Head of caudate nucleus (tissue), 42 donors: Measurements from ENCODE around the gene CYP4Z1.
"Not testable (repeated sequence)": the region's sequence is repeated elsewhere in the genome, so short reads cannot be mapped to it uniquely, and the experiment has no call there.

Source experiments
- DNase-seq, 42 donors: peaks; one replicate each; pipeline versions ENCODE4 v3.0.0 to v3.0.0-alpha.2; 2020 to 2021; ENCODE audit warnings: mixed read lengths in 7 of 42
- intact Hi-C: fragments of 100-400 bp; cut with DNase I; formaldehyde crosslinking; loops from one replicate; pipeline ENCODE4 v1.15.0; 2022

CYP4Z1 gene

DNA sequence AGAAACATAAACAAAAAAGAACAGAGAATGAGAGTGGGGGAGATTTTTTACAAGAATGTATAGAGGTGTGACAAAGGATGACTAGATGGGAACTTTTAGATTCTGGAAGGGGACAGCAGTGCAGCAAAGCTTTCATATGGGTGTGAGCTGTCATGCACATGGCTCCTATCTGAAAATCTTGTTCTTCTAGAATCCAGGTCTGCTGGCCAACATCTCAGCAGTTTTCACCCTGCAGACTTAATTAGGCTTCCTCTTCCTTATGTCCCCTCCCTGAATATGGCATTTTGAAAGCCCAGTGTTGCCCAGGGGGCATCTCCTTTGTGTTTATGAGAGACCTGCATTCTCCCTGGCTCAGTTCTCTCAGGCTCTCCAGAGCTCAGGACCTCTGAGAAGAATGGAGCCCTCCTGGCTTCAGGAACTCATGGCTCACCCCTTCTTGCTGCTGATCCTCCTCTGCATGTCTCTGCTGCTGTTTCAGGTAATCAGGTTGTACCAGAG is at the start of gene CYP4Z1:
CYP4Z1 (plus strand) TSS at position 135 of the 498 bp plus-strand sequence; CDS start at position 395, 260 bp downstream.
- no peak for DNase-seq
- intact Hi-C loops, result no loop called here

GRCh38 chr1:47021070-47021469 is 46.0 kb upstream of the CYP4Z1 start:
- no peak for DNase-seq
- intact Hi-C loops, result no loop called here

DNA sequence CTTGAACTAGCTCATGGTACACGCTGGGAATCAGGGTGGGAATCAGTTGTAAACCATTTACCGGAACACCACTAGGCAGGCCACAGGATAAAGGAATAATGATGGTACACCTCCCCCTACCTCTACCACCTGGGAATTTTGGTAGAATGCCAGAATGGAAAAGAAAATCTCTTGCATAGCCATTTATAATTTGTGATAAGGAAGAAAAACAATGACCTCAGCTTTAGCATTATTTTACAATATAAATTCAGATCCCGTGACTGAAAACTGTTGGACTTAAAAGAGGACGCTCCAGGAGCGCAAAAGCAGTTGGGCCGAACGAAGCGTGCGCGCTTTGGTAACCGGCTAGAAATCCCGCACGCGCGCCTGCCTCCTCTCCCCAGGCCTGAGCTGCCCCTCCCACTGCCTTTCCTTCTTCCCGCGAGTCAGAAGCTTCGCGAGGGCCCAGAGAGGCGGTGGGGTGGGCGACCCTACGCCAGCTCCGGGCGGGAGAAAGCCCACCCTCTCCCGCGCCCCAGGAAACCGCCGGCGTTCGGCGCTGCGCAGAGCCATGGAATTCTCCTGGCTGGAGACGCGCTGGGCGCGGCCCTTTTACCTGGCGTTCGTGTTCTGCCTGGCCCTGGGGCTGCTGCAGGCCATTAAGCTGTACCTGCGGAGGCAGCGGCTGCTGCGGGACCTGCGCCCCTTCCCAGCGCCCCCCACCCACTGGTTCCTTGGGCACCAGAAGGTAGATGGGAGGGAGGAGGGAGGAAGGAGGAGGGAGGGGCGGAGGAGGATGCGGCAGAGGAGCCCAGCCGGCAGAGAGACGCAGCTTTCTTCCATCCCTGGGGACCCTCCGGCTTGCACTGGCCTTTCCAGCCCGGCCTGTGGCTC is 43.5 kb upstream of the CYP4Z1 start, which contains the start of gene CYP4X1:
CYP4X1 (plus strand) TSS at position 402 of the 873 bp plus-strand sequence; CDS start at position 551, 149 bp downstream.
- peak in 40 of 42 donors; percentile 7 to 71 (median 42) for DNase-seq
- intact Hi-C loops, result no loop called here

- intact Hi-C loops, result no loop called here
- DNase-seq, result peak in 7 of 42 donors; percentile 5 to 43 (median 11)
Measured at GRCh38 chr1:47024141-47024801, 42.8 kb upstream of the CYP4Z1 start.

- DNase-seq, result no peak
- intact Hi-C loops, result no loop called here
Measured at GRCh38 chr1:47030170-47030805, 36.7 kb upstream of the CYP4Z1 start.

DNA sequence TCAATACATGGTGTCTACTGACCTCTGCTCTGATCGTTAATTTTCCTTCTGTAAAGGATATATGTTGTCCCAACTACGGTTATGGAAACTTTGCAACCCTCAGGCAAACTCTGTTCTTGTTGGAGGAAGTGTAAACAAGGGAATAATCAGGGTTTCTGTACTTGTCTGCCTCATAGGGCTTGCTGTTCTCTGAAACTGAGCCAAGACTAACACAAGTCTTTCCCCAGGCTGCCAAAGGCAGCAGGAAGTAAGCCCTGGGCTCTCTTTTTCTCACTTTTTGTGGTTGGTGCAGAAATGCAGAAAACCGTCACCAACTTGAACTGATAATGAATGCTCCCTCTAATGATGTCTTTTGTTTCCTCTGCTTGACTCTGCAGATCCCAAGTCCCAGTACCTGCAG is 36.0 kb upstream of the CYP4Z1 start:
- DNase-seq, result no peak
- intact Hi-C loops, result no loop called here

DNA sequence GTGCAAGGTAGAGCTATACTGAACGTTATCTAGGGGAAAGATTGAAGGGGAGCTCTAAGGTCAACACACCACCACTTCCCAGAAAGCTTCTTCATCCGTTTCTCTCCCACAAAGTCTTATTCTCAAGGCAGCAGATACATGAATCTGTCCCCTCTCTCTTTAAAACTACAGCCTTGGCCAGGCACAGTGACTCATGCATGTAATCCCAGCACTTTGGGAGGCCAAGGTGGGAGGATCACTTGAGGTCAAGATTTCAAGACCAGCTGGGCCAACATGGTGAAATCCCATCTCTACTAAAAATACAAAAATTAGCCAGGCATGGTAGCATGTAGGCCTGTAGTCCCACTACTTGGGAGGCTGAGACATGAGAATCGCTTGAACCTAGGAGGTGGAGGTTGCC is 35.4 kb upstream of the CYP4Z1 start:
- intact Hi-C loops, result no loop called here

DNA sequence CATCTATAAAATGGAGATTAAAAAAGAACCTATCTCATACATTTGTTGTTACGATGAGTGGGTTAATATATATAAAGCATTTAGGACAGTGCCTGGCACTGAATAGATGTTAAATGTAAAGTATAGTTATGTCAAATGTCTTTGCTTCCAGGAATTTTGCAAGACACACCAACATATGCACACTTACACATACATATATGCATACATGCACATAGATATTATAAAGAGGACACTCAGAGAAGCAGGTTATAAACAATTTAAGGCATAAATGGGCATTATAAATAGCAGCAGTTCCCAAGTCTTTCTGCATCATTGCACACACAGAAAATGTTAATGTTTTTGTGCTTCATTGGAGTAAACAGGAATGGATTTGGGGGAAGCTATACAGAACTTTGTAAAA is 30.3 kb upstream of the CYP4Z1 start:
- no peak for DNase-seq
- intact Hi-C loops, result no loop called here

More for the DNA sequence above, 35.4 kb upstream of the CYP4Z1 start:
- DNase-seq, result no peak

DNA sequence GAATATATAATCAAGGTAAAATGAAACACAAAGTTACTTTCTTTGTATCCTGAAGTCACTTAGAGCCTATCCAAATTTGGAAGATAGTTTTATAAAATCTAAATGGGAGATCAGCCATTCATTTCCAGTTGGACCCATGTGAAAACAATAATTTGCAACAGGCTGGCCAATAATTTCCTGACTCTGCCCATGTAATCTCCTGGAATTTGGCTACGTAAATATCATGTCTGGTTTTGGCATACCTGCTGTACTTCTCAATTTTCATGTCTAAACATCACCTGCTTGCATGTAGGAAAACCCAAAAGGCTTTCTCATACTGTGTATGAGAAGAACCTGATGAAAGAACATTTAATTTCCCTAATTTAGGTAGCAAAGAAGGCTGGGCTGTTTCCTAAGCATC is 7.7 kb upstream of the CYP4Z1 start:
- DNase-seq, result no peak
- intact Hi-C loops, result no loop called here

- intact Hi-C loops, DNase-seq: not testable (repeated sequence)
Measured at GRCh38 chr1:47069080-47069479, 2.0 kb downstream of the CYP4Z1 start.

DNA sequence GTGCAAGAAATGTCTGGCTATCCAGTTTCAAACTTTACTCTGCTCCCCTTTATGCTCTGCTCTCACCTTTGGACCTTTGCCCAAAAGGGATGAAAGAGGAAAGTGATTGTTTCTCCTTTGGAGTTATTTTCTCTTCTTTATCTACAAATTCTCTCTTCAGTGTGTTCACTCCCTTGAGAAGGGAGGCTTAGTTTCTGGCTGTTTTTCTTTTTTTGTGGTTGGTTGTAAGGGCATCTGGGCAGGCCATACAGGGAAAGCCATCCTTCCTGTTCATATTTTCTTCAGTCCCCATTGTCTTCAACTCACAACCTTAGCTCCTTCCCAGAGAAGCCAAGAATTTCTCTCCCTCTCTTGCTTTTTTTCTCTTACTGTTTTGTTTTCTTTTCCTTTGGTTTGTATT is 2.5 kb downstream of the CYP4Z1 start:
- intact Hi-C loops, DNase-seq: not testable (repeated sequence)

- peak in 26 of 42 donors; percentile 6 to 70 (median 26) for DNase-seq
- intact Hi-C loops, result not testable (repeated sequence)
Measured at GRCh38 chr1:47089356-47089755, 22.3 kb downstream of the CYP4Z1 start.

GRCh38 chr1:47091476-47091875 is 24.4 kb downstream of the CYP4Z1 start:
- DNase-seq, intact Hi-C loops: not testable (repeated sequence)

DNA sequence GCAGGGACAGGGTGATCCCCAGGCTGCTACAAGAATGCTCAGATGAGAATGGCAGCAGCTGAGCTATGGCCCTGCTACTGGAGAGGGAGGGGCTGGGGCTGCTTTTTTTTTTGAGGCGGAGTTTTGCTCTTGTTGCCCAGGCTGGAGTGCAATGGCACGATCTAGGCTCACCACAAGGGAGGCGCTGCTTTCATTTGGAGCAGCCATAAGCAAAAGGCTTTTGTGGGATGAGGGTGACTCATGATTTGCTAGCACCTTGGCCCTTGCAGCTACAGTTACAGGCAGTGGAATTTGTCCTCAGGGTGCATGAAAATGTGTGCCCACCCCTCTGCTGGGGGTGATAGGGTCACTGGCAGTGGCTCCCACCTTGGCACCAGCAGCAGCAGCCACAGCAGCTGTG is 37.8 kb downstream of the CYP4Z1 start:
- intact Hi-C loops, result no loop called here
- DNase-seq, result no peak

GRCh38 chr1:47106792-47107191 is 39.8 kb downstream of the CYP4Z1 start:
- intact Hi-C loops, result no loop called here

GRCh38 chr1:47107851-47108574 is 41.0 kb downstream of the CYP4Z1 start:
- DNase-seq, intact Hi-C loops: not testable (repeated sequence)

More at GRCh38 chr1:47106792-47107191, 39.8 kb downstream of the CYP4Z1 start:
- no peak for DNase-seq

DNA sequence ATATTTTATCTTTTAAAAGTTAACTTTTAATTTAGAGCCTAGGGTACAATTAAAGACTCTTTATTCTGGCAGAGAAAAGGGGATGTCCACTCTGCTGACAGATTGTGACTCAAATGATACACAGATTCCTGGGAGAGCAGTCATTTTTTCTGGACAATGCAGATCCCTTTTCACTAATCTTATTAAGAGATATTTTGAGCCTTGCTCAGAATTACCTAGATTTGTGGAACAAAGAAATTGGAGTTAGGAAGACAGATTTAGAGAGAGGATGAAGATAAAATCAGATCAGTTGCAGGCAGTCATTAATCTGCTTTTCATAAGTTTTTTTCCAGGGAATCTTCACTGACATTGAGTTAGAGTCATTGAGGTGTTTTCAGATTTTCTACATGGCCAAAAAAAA is 42.5 kb downstream of the CYP4Z1 start:
- intact Hi-C loops, DNase-seq: not testable (repeated sequence)

DNA sequence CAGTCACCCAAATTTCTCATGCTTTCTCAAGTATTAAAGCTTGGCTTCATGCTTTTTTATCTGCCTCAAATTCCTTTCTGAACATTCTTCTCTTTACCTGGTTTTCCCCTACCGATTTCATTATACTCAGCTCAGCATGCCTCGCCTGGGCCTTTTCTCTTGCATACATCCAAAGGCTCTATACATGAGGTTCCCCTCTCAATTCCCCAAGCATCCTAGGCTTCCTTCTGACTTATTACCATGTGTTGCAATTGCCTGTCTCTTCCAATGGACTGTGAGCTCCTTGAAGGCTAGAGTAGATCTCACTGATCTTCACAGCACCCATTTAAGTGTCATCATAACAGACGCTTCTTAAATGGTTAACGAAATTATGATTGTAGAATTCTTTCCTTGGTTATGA is 46.1 kb downstream of the CYP4Z1 start:
- intact Hi-C loops, result no loop called here
- no peak for DNase-seq

DNA sequence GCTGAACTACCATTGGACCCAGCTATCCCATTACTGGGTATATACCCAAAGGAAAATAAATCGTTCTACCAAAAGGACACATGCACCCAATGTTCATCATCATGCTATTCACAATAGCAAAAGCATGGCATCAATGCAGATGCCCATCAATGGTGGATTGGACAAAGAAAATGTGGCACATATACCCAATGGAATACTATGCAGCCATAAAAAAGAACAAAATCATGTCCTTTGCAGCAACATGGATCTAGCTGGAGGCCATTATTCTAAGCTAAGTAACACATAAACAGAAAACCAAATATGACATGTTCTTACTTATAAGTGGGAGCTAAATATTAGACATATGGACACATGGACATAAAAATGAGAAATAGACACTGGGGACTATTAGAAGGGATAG is 54.0 kb downstream of the CYP4Z1 start:
- intact Hi-C loops, DNase-seq: not testable (repeated sequence)
